Stimulated activated CD4-positive, alpha-beta T cell treated with anti-CD3 and anti-CD28 coated beads, Interleukin-2, amount 100 ng/mL, for 4 hours (primary cell): Measurements from ENCODE around the gene NTRK2.

ENCODE experiments used
- DNase-seq: peaks from one replicate; pipeline ENCODE4 v3.0.0-alpha.2; 2020; ENCODE audit warnings: low read depth

Gene NTRK2

DNA sequence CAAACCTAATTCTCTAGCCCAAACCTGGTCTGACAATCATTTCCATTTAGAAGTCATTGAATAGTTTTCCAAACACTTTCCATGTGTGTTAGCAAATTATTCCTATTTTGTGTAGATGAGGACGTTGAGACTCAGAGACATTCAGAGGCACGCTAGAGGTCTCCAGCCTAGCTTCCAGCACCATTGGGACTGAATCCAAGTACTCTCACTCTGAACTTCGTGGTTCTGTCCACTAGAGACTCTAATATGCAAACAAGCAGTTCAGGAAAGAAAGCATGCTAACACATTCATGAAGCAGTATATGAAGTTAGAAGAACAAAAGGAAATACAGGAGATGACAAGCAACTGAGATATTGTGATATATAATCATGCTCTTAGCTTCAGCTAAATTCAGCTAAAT, 354.8 kb downstream of the NTRK2 start:
- DNase-seq = no peak

DNA sequence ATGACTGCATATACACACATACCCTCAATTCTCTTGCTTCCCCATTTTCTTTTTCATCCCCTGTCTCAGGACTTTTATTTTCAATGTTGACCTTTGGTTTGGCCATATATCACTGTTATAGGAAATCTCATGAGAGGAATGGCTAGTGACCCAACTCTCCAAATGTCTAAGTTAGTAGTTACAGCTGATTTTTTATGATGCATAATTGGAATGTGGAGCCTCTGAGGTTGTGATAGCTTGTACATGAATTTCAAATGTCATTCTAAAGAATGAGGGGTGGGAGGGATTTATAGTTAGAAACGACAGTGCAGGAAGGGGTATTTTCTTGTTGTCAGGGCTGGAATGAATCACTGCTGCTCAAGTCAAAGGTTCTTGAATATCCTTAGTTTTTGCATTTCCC, 356.1 kb downstream of the NTRK2 start:
- no peak for DNase-seq

DNA sequence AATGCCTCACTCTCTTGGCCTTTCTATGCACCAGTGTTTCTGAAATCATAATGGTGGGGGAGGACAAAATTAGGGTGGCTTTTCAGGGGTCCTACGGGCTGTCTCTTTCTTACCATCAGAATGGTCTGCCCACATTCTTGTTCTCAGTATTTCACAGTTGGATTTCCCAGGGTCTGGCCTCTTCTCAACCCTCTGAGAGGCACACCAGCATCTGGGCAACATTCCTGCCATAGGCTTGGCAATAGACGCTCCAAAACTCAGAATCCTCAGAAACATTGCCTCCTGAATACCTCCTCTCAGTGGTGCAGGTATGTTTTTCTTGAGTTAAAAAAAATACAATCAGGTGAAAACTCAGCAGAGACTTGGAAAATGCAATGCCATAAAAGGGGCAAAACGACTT, 358.3 kb downstream of the NTRK2 start:
- DNase-seq = no peak

DNA sequence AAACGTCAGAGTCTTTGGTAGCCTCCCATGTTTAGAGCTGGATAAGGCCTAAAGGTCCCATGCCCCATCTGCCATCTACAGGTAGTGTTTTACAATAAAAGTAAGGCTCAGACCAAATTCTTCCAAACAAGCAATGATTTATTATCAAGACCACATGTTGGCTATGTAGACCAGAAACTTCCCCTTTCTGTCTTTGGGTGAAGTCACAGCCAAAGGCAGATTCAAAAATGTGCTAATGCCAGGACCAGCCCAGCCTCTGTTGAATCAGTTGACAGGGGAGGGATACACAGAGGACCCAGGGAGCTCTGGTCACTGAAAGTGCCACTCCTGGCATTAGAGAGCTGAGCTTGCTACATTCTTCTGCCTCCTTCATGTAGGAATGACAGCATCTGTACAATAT, 360.8 kb downstream of the NTRK2 start:
- no peak for DNase-seq

DNA sequence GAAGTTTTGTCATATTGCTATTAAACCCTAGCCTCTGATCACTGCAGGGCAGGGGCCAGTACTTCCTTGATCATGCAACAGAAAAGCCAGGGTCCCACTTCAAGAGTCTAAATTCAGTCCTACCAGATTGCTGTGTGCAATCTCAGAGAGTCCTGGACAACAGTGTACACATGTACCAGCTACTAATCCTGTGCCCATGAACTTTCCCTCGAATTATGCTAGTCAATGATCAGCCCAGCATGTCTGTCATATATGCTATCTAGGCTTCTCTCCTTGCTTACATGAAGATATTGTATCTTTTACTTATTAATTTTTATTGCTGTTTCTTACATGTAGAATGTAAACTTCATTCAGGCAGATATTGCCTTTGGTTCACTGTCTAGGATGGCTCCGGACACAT, 367.0 kb downstream of the NTRK2 start:
- no peak for DNase-seq

DNA sequence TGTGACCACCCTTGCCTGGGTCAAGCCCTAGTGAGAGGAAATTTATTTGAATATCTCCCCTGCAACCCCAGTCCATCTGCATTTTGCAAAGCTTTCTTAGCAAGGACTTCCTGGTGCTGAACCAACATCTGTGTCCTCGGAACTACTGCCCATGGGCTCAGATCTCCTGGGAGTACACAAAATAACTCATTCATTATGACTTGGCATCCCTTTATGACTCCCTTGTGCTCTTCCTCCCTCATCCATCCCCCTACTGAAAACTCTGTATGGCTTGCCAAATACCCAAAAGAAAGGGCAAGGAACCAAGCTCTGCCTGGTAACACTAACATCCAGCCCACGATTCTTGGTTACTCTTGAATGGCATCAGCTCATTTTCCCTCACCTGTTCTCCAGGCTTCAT, 368.5 kb downstream of the NTRK2 start:
- DNase-seq = no peak

DNA sequence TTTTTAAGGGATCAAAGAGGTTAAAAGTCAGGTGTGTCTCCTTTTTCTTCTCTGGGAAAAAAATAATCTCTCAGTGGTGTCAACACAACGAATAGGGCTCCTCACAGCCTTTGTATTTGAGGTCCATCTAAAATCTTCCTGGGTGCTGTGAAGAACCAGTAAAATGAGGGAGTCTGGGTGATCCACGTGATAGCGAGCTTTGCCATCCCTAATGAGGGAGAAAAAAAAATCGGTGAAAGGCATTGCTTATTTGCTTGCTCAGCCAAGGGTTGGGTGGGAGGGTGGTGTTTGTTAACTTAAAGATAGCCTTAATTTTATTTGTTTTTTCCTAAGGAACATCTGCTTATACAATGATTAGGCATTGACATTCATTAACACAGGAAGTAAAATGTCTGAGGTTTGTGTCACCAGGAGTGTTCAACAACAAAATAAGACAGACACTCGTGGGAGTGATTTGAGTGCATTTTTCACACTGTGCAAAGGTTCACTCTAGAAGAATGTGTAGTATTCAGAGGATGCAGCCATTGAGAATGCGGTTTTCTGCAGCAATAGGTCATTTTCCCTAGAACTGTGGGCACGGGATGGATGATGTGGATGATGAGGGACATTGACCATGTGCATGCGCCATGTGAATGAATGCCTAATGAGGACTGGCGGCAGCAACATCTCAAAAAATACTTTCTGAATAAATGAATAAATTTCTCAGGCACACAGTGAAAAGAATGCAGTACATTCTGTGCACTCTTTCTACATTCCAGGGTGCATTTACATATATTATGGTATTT, 369.5 kb downstream of the NTRK2 start:
- no peak for DNase-seq

DNA sequence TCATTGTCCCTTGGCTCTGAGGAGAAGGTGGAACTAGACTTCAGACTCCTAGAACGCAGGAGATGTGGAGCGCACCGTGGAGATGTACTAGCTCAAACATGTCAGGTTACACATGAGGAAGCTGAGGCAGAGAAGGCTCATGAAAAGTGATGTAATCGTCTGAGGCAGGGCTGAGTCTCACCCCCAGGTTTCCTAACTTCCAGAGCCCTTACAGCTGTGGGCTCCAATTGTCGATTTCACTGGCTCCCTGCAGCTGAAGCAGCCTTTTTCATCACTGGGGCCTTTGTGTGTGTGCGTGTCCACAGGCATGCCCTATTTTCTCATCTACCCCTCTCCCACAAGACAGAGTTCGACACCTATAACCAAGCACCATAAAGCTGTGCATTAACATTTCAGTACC, 370.6 kb downstream of the NTRK2 start:
- DNase-seq = no peak

DNA sequence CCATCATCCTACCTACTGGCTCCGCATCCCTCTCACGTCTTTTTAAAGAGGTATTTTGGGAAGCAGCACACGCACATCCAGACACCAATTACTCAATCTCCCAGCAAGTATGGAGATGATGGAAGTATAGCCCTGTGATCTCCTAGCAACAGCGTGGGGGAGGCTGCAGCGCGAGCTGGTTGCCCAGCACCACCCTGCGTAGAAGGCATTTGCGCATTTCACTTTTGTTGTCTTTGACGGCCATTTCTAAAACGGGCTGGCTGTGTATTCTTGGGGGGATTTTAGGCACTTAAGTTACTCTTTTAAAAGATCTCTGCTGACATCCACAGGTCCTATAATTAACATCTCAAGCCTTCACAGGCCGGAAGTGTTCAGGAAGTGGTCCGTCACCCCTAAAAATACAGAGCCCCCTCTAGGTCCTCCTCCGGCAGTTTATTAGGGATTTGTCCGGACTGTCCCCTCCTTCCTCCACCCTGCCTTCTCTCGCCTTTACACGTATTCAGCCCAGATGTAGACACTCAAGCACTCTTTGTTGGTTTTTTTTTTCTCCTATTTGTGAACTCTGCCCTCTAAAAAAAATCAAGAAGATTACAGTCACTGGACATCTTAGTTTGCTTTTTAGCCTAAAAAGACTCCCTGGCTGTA, 371.4 kb downstream of the NTRK2 start:
- no peak for DNase-seq

DNA sequence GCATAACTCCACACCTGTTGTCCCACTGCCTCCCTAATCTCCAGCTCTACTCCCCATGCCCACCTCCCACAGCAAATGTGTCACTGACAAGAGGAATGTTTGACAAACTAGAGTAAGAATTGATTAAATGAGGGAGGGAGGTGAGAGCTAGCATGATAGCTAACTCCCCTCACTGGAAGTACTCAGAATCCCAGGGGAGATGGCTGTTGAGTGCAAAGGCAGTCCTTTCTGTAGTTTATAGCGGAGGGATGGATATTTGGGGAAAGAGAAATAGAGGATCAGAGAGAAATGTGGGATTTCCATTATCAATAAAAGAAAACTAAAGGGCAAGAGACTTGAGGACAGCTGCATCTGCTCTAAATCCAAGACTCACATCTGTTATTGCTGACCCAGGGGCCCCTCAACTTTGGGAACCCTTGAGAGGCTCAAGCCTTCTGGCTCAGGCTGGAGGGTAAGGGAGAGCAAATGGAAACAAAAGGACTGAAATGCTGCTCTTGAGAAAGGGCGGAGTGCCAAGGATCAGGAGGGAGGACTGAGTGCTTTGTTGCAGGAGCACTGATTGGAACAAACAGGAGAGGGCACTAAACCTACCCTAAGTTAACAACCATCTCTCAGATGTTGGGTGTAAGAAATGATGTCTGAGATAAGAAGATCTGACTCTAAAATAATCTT, 372.1 kb downstream of the NTRK2 start:
- DNase-seq = no peak

DNA sequence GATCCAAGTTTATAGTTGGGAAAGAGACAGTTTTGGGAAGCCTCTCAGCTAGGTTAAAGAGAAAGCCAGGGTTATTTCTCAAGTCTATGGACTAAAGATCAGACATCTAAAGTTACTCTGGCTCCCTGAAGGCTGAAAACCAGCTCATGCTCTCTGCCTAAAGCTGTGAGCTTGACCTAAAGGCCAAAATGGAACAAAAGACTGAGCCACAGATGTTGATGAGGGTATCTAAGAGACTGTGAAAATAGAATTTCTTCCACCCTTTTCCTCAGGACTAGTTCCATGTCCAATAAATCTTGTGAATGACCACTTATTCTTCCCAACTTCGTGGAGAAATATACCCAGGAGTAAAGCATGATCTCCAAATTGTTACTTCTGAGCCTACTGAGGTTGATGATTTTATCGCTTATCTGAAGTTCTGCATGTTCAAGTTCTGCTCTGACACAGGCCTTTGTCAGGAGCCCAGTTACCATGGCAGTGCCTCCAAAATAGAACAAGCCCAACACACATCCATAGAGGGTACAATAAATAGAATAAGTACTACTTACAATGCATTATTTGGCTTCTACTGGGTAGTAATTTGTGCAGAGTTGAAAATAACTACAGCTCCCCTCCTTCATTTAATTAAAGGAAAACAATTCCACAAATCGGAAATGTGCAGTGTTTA, 373.6 kb downstream of the NTRK2 start:
- DNase-seq = no peak

DNA sequence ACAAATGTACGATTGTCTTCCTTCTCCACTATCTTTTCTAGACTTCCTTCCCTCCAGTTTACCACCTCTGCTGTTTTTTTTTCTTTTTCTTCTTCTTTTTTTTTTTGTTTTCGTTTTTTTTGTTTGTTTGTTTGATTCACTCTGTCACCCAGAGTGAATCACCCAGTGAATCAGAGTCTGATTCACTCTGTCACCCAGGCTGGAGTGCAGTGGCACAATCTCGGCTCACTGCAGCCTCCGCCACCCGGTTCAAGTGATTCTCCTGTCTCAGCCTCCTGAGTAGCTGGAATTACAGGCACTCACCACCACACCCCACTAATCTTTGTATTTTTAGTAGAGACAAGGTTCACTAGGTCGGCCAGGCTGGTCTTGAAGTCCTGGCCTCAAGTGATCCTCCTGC, 375.7 kb downstream of the NTRK2 start:
- DNase-seq = no peak

DNA sequence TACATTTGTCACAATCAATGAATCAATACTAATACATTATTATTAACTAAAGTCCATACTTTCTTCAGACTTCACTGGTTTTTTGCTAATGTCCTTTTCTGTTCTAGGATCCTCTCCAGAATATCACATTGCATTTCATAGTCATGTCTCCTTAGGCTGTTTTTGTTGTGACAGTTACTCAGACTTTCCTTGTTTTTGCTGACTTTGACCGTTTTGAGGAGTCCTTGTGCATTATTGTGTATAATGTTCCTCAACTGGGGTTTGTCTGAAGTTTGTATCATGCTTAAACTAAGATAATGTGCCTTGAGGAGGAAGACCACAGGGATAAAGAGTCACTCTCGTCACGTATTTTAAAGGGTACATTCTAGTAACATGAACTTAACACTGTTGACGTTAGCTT, 376.9 kb downstream of the NTRK2 start:
- DNase-seq = no peak

DNA sequence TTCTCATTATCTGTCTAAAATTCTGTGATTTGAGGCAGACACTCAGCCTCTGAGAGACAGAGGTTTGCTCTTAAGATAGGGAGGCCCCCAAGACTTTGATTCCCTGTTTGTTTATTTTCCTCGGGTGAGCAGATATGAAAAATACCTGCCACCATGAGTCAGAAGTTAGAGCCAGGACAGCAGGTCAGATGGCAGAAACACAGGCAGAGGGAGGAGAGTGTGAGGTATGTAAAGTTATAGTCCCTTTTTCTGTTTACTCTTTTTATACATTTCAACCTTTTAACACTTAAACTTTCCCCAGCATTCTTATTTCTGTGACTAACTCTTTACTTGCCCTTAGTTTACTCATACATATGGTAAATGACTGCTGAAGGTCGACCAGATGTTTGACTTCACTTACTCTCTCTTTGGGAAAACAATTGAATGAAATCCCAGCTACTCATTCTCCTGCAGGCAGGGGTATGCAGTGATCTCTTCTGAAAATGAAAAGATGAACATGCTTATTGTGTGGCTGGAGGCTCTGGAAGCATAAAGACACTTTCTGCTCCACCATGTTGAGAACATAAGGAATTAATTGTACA, 383.8 kb downstream of the NTRK2 start:
- no peak for DNase-seq

DNA sequence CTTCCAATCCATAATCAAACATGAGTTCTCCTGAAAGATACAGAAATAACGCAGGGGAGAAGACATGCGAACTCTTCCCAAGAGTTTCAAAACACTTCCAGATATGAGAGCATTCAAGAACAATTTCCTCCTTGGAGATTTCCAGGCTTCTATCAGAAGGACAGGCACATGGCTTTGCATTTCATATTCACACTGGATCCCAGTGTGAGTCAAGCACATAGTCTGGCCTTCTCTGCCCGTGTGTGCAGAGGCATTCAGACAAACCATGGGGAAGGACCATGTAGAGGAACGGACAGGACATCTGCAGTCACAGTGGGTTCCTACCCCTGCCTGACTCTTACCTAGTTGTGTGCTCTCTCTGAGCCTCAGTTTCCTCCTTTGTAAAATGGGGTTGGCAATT, 384.5 kb downstream of the NTRK2 start:
- DNase-seq = no peak

DNA sequence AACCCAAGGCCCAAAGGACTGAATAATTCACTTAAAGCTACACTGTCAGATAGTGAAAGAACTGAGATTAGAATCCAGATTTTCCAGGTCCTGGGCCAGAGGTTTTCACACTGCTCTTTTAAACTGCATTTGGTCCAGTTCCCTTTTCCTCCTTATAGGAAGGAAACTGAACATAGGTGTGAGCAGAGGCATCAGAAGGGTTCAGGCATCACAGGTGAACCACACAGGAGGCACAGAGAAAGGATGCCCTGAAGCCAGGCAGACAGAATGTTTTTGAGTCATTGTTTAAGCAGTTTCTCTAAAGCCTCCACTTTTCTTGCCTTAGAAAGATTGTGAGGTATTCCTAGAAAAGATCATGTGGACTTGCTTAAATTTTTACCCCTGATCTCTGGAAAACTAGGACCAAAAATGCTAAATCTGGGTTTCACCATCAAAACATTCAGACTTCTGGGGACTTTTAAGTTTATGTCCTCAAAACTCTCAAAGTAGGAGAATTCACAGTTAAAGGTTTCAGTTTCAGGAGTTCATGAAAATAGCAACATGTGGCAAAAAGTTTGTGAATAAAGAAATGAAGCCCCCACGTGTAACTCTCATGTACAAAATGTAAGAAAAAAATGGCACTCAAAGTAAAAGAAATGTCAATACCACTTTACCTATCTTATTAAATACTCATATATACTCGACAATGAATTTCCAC, 386.1 kb downstream of the NTRK2 start:
- DNase-seq = no peak

DNA sequence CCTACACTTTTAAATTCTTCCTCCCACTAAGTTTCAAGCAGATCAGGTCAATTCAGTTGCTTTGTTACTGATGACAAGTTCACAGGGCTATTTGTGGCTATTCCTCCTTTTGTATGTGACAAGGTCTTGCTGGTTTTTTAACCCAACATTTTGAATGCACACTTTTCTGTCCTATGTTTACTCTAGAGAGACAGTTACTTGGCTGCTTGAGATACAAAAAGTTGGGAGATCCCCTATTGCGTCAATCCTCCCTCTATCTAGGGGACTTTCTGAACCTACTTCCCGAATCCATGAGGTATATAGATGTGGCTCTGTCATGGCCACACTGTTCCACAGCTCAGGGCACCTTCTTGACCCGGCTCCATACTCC, 386.7 kb downstream of the NTRK2 start:
- no peak for DNase-seq

DNA sequence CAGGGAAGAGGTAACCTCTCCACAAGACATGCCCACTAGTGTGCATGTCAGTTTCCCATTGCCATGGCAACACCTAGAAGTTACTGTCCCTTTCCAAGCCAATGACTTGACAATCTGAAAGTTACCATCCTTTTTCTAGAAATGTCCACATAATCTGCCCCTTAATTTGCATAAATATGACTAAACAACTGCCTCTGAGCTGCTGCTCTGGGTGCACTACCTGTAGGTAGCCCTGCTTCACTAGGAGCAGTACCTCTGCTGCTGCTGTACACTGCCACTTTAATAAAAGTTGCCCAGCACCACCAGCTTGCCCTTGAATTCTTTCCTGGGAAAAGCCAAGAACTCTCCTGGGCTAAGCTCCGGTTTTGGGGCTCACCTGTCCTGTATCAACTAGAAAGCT, 392.4 kb downstream of the NTRK2 start:
- no peak for DNase-seq

DNA sequence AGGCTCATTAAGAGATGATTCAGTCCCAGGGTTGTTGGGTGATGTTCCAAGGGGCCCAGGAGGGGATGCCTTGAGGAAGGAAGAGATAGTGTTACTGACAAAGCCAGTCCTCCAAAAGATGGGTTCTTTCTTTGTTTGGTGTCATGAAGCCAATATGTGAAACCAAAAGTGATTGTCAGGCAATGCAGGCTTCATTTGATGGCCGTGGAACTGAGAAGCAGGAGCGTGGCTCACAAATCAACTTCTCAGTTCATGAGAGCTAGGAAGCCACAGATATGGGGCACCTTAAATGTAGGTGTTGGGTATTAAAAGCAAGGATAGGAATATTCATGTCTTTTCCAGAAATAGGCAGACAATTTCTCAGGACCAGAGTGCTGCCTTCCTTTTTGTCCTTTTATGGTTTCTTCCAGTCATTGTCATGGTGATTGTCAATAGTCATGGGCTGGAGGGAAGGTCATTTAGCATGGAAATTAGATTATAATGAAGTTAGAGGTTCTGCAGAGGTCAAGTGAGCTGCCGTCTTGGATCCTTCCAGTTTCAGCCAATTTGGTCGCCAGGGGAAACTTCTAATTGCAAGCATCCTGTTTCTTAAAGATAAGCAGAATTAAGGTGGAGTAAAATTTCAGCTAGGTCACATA, 393.0 kb downstream of the NTRK2 start:
- no peak for DNase-seq

DNA sequence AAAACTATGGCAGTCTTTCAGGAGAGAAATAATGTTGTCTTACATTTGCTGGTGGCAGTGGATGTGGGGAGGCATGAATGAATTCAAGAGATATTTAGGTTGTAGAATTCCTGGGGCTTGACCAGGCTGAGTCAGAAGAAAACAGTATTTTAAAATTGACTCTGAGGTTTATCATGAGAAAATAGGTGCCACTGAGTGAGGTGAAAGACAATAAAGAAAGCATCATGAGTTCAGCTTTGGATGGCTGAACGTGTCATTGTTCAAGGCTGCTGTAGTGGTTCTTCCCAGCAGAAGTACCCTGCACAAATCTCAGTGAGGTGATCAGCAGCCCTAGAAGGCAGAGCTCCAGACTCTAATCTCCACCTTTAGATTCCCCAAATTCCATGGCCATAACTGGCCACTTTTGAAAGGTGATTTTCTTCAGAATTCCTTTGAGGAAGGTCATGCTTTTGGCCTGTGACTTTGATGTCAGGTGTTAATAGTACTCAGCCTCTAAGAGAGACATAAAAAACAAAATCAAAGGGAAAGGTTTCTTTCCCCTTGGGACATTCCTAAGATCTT, 395.4 kb downstream of the NTRK2 start:
- no peak for DNase-seq

DNA sequence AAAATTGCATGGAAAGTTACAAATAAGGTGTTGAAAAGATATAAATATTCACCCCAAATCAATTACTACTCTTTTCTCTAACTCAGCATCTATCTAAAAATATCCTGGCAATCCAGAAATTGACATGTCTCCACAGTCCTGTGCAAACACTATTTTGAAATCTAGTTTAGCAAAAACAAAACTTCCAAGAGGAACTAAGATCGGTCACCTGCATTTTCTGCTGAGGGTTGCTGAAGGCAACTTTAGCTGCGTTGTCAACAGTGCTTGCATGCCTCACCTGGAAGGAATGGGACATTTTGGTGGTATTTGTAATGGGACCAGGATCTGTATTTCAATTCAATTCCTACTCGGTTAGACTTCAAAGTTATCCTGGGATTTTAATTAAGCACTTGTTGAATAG, 398.3 kb downstream of the NTRK2 start:
- no peak for DNase-seq
